Right atrium auricular region (tissue), 2 donors: ENCODE data around the gene SERTM2. TPM values are rescaled to one million over a fixed set of nuclear protein-coding genes. Genes with fewer than 3 reads are reported as not detected.

ENCODE experiments used
- DNase-seq: peaks from one replicate; pipeline ENCODE4 v3.0.0-alpha.2; 2019; ENCODE audit warnings: low spot score
- H3K27ac ChIP-seq, 2 donors: fragments of 200-600 bp; sonication (generic); 1 replicate in 1 of 2; 2 replicates in 1 of 2; pipeline ENCODE4 v1.5.1; 2016 to 2019
- H3K27me3 ChIP-seq, 2 donors: fragments of 200-600 bp; sonication (generic); one replicate each; pipeline versions ENCODE4 v1.5.1 to v1.6.0; 2017 to 2019
- H3K36me3 ChIP-seq: fragments of 200-600 bp; sonication (generic); one replicate; pipeline ENCODE4 v1.5.1; 2016
- H3K4me1 ChIP-seq, 2 donors: fragments of 200-600 bp; sonication (generic); one replicate each; pipeline versions ENCODE4 v1.5.1 to v1.6.0; 2017 to 2019
- H3K4me3 ChIP-seq, 2 donors: fragments of 200-600 bp; sonication (generic); 1 replicate in 1 of 2; 2 replicates in 1 of 2; pipeline ENCODE4 v1.5.1; 2017 to 2019; ENCODE audit warnings: mild to moderate bottlenecking in 1 of 2, moderate library complexity in 1 of 2
- H3K9me3 ChIP-seq, 2 donors: fragments of 200-600 bp; sonication (generic); one replicate each; pipeline ENCODE4 v1.5.1; 2019
- CTCF ChIP-seq, 2 donors: fragments of 200-600 bp; sonication (generic); IDR thresholded peaks; one replicate each; pipeline ENCODE4 v1.5.1; 2019; ENCODE audit warnings: antibody characterized with exemption in 2 of 2
- total RNA-seq, 2 donors: library from RNA; depleted of rRNA; stranded (reverse); fragments of >200 nt; gene quantifications; one replicate each; pipeline ENCODE4 v1.1.0, GENCODE V29; 2016

The SERTM2 gene
- total RNA-seq = not detected

DNA sequence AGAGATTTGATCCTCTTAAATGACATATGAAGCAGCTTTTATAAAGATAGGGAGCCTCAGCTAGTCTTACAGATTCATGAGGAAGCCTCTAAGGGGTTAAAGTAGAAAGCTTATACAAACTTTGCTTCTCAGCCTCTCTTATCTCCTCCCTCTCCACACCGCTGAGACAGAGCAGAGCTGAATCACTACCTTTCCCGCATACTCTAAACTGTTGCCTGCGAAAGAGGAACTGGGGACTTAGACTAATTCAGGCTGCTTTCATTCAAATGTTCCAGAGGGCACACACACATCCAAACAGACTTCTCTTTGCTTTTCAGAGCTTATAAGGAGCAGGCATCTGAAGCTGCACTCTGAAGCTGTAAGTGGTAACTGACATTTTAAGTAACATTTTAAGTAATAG, at the start of gene SERTM2:
Gene SERTM2 (plus strand): TSS at position 169 of the 400 bp plus-strand sequence. CDS start 7,213 bp downstream, outside the sequence.
- no peak within 1 kb of the TSS for H3K4me3 ChIP-seq
- no peaks in the 10 kb centered on the region for H3K36me3 ChIP-seq
- no peaks in the 10 kb centered on the region for H3K9me3 ChIP-seq
- DNase-seq = no peak
- H3K4me1 ChIP-seq = no peaks in the 10 kb centered on the region
- H3K27me3 ChIP-seq = peaks cover 0 to 6% of the 10 kb centered on the region in 2 donors
- no peak for TF ChIP-seq CTCF (IDR thresholded peaks at IDR 0.05)
- no peak within 1 kb of the TSS for H3K27ac ChIP-seq

- Histone ChIP-seq H3K9me3 (no peaks in the 10 kb centered on the region), H3K27ac (no peak overlapping the region), H3K4me3 (no peak overlapping the region), H3K36me3 (no peaks in the 10 kb centered on the region), H3K4me1 (no peaks in the 10 kb centered on the region), H3K27me3 (no peaks in the 10 kb centered on the region)
- no peak for TF ChIP-seq CTCF (IDR thresholded peaks at IDR 0.05)
- DNase-seq = no peak
These were observed 45.8 kb upstream of the SERTM2 start for GRCh38 chrX:111465669-111466068.

DNA sequence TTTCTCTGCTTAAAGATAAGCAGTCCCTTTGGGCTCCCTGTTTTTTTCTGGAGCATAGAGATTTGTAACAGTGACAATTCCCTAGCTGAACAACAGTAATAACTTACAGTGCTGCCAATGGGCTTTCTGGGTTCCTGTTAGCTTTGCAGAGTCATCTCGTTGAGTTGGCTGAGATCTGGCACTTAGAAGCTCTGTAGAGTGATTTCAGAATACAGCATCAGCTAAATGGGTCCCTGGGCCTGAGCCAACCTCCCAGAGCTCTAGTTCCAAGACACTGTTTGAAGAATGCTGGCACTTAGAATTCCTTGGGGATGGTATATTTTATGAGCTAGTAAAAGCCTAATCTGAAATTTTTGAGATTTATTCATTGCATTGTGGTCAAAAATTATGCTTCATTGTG, 43.5 kb upstream of the SERTM2 start:
- Histone ChIP-seq H3K4me3 (no peak overlapping the region), H3K27ac (no peak overlapping the region), H3K36me3 (no peaks in the 10 kb centered on the region), H3K4me1 (no peaks in the 10 kb centered on the region), H3K27me3 (no peaks in the 10 kb centered on the region), H3K9me3 (peaks cover 0 to 12% of the 10 kb centered on the region in 2 donors)
- no peak for TF ChIP-seq CTCF (IDR thresholded peaks at IDR 0.05)
- no peak for DNase-seq

- DNase-seq = no peak
- Histone ChIP-seq H3K36me3 (no peaks in the 10 kb centered on the region), H3K27me3 (no peaks in the 10 kb centered on the region), H3K4me3 (no peak overlapping the region), H3K9me3 (peaks cover 0 to 13% of the 10 kb centered on the region in 2 donors), H3K4me1 (no peaks in the 10 kb centered on the region), H3K27ac (no peak overlapping the region)
- TF ChIP-seq CTCF (IDR thresholded peaks at IDR 0.05) = no peak
These were observed 40.6 kb upstream of the SERTM2 start for GRCh38 chrX:111470681-111471403.

DNA sequence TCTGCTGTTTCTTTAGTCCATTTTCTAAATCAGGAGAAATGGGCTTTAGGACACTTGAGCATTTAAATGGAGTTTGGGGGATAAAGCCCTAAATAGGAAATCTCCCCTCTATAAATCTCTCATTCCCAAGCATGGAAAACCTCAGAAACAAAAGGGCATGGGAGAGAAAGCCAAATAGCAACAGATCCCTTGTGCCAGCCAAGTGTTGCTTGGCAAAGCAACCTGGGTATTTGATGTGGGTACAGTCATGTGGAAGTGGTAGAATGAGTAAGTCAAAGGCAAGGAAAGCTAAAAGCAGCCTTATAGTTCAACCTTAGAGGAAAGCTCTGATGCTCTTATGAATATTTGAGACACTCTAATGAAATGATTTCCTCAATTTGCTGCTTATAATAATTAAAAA, 29.5 kb upstream of the SERTM2 start:
- Histone ChIP-seq H3K4me3 (no peak overlapping the region), H3K36me3 (no peaks in the 10 kb centered on the region), H3K27me3 (no peaks in the 10 kb centered on the region), H3K9me3 (peaks cover 0 to 24% of the 10 kb centered on the region in 2 donors), H3K27ac (no peak overlapping the region), H3K4me1 (no peaks in the 10 kb centered on the region)
- no peak for DNase-seq
- no peak for TF ChIP-seq CTCF (IDR thresholded peaks at IDR 0.05)

GRCh38 chrX:111483135-111483534, 28.3 kb upstream of the SERTM2 start:
- H3K4me3 ChIP-seq = no peak overlapping the region
- no peak for DNase-seq
- no peak for TF ChIP-seq CTCF (IDR thresholded peaks at IDR 0.05)
- no peak overlapping the region for H3K27ac ChIP-seq
- no peaks in the 10 kb centered on the region for H3K27me3 ChIP-seq
- H3K4me1 ChIP-seq = no peaks in the 10 kb centered on the region
- no peaks in the 10 kb centered on the region for H3K36me3 ChIP-seq
- H3K9me3 ChIP-seq = peaks cover 0 to 20% of the 10 kb centered on the region in 2 donors
